OCI-LY3 (cell line): Measurements from ENCODE around the gene EML3.

ENCODE experiments used
- CTCF ChIP-seq: fragments of 200-600, 300-600 bp; sonication (generic); IDR thresholded peaks from 2 replicates; pipeline ENCODE4 v1.5.1; 2014; ENCODE audit warnings: antibody characterized with exemption, low read length, low read depth
- EZH2phosphoT487 ChIP-seq: fragments of 200-600 bp; shearing (Covaris generic); IDR thresholded peaks from 2 replicates; pipeline ENCODE4 v1.6.1; 2018; ENCODE audit warnings: antibody characterized with exemption, mixed run types, low read depth

- TF ChIP-seq CTCF (no peak), EZH2phosphoT487 (no peak)
Measured at GRCh38 chr11:62599069-62599696, 13.4 kb downstream of the EML3 start.
